Measurements from ENCODE around the gene REN.

Gene REN

GRCh38 chr1:204190212-204191211 lies 24.4 kb upstream of the REN start:
- peak; percentile 75 for DNase-seq

- no peak for DNase-seq
These were observed 23.0 kb upstream of the REN start for GRCh38 chr1:204188959-204189639.

- DNase-seq = no peak
These were observed 20.5 kb upstream of the REN start for GRCh38 chr1:204186597-204186996.

DNA sequence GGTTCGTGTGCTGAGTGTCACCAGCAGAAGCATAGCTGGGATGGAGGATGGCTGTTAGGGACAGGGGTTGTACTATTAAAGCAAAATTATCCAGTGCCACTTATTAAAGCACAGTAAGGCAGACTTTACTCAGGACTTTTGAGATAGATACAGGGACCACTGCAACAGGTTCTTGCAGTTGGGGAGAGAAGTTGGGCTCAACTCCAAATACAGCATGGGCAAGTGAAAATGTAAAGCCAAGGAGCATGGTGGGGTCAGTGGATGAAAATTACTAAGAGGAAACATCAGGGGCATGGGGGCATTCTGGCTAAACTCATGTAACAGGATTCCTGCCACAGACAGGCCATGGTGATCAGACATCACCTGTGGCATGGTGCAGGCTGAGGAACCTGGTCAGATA lies 15.0 kb upstream of the REN start:
- no peak for DNase-seq

- no peak for DNase-seq
These were observed 14.0 kb upstream of the REN start for GRCh38 chr1:204180133-204180532.

- peak; percentile 51 for DNase-seq
These were observed 12.5 kb upstream of the REN start for GRCh38 chr1:204178487-204179281.

GRCh38 chr1:204177133-204177532 lies 11.0 kb upstream of the REN start:
- DNase-seq = peak; percentile 86

DNA sequence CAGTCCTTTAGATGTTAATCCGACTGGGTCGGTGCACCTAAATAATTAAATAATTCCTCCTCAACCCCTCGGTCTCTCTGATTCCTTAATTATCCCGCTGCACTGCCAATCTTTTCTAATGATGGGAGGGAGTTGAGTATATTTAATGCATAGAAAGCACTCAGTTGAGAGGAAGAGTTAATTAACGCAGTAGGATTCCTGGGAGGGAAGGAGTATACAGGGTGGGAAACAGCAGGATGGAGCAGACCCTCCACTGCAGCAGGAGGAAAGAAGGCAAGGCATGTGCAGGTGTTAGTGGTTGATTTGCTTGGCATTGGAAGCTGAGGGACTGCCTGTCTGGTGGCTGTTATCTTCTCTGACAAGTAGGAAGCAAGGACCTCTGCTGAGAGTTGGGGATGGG lies 9.9 kb upstream of the REN start:
- no peak for DNase-seq

DNA sequence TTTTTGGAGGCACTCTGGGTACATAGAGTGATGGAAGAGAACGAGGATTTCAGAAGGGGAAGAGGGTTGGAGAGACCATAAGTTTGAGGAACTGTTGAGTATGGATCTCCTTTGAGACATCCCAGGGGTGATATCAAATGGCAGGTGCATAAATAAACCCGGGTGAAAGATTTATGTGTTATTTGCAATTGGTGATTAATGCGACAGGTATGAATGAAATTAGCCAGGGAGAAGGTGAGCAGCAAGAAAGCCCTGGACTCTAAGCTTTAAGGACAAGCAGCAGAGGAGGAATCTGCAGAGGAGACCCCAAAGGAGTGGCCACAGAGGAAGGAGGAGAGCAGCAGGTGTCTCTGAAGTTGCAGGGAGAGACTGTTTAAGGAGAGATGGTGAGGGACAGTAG lies 8.8 kb upstream of the REN start:
- DNase-seq = no peak

DNA sequence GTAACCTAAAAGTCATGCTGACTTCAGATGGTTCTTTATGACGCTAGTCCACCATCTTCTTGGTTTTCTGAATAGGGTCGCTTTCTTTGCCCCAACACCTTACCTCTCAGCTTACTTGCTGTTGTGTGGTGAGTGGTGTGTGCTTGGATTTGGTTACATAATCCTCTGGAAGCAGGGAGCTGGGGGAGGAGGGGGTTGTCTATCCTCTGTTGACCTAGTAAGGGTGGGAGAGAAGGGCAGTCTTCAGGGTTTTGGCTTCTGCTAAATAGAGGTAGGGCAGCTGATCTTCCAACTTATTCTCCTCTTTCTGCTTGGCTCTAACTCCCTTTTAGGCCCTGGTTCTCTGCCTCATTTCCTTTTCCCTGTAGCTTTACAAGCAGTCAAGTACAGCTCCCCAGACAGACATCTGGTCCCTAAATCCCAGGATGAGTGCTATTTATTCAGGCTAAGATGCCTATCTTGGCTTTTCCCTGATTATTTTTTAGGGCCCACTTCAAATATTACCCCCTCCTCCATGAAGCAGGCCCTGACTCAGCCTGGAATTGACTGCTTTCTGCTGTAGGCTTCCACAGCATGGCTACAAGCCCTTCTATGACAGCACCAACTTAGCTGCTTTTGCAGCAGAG lies 6.4 kb upstream of the REN start:
- no peak for DNase-seq

DNA sequence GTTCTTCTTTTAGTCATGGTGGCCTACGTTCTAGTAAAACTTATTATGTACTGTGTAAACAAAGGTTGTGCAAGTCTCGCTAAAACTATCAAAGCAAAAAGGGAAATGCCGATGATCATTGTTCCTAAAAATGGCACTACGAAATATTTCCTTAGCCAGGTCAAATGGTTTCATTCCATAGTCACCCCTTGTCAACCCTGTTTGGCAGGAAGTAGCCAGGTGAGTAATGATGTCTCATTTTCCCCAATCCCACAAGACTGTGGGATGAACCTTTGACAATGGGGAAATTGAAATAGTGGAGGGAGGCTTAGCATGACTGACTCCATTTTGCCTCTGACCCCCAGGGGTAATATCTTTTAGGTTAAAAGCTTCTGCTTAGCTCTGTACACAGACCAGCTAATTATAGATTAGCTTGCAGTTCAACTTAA lies 5.6 kb upstream of the REN start:
- no peak for DNase-seq

GRCh38 chr1:204170494-204171155 lies 4.5 kb upstream of the REN start:
- DNase-seq = no peak

DNA sequence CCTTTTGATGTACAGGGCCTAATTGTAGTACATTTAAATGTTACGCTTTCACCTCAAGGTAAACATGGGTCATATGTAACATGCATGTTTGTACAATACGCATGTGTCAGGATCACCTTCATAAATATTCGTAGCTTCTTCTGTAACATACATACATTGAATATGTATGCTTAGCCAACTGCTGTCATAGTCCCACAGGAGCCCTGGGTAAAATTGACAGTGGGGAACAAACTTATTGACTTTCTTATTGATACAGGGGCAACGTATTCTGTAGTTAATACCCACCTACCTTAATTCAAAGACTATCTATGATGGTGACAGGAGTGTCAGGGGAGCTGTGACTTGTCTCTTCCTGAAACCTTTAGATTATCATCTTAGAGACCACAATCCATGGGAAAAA lies 3.7 kb upstream of the REN start:
- no peak for DNase-seq

- no peak for DNase-seq
These were observed 1.6 kb upstream of the REN start for GRCh38 chr1:204167730-204168129.

DNA sequence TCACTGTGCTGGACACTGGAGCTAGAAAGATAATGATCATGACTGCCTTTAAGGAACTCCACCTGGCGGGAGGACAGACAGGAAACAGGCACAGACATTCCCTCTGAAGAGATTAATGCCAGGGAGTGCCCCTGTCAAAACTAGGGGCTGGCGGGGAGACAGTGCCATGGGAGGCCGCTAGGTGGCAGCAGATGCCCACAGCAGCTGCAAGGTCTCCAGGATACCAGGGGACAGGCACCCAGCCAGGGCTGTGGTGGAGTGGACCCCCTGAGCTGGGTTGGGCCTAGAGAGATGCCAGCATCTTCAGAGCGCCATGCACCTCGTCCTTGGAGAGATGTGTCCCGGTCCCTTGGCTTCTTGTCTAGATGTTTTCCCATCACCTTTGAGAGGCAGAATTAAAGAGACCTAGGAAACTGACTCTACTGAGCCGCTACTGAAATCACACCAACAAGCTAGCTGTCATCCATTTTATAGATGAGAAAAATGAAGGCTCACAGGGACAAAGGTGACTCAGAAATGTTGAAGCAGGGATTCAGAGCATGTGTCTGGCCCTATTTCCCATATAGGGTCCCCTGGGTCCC lies 3.6 kb downstream of the REN start:
- DNase-seq = peak; percentile 77

GRCh38 chr1:204161609-204162493 lies 4.3 kb downstream of the REN start:
- no peak for DNase-seq

- no peak for DNase-seq
These were observed 8.2 kb downstream of the REN start for GRCh38 chr1:204157962-204158361.

GRCh38 chr1:204155881-204156280 lies 10.3 kb downstream of the REN start:
- no peak for DNase-seq

DNA sequence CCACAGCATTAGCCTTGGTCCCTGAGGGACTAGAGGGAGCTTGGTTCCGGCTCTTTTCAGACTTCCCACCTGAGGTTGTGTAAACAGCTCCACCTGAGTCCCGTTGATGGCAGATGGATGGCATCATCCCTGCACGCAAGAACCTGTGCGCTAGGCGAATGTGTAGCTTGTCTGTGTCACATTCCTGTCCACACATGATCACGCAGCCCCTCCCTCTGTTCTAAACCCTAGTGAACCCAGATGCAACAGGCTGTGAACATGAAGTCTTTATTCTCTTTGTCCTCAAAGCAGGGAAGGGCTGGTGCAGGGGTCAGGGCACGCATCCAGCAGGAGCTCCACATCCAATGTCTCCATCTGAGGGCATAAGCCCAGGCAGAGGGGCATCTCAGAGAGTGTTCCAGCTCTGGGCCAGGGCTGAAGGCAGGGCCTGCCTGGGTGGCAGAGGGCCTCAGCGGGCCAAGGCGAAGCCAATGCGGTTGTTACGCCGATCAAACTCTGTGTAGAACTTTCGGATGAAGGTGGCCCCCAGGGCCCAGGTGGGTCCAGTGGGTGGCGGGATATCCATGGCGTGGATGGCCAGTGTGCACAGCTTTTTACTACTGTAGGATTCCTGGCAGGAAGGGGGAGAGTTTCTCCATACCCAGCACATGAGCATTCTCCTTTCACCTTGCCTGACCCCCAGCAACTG lies 11.4 kb downstream of the REN start:
- no peak for DNase-seq

DNA sequence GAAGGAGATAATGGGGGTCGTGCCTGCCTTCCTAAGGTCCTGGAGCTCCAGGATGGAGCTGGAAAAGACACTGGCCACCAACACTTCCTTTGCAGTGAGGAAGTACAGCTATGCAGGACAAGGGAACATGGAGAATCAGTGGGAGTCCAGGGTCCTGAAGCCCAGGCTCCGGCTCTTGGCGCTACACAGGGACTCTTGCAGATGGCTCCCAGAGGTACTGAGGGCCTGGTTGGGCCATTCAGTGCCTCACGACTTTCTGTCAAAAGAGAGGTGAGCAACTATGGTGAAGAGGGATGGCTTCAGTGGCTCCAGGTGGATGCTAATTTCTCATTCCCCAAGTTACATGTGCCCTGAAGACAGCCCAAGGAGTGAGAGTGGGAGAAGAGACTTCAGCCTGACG lies 12.5 kb downstream of the REN start:
- no peak for DNase-seq

All from hematopoietic multipotent progenitor cell treated with erythropoietin and hydrocortisone succinate and interleukin-3 and kit ligand, for 6 days (in vitro differentiated cells).